HEK293T (cell line): Measurements from ENCODE around the gene RARG.
A peak's percentile ranks its signal among the peaks of the same experiment; 100 is the strongest.

Experiments
- BHLHE40 ChIP-seq: fragments of 450-650 bp; IDR thresholded peaks from 2 replicates; pipeline ENCODE4 v1.6.1; 2016; ENCODE audit warnings: mild to moderate bottlenecking, moderate library complexity, borderline replicate concordance
- ELF4 ChIP-seq: fragments of 450-650 bp; IDR thresholded peaks from 2 replicates; pipeline ENCODE4 v1.6.1; 2017; ENCODE audit warnings: antibody characterized with exemption
- FOXA1 ChIP-seq: fragments of 450-650 bp; IDR thresholded peaks from 2 replicates; pipeline ENCODE4 v1.6.1; 2016; ENCODE audit warnings: mild to moderate bottlenecking
- FOXK2 ChIP-seq: fragments of 450-650 bp; IDR thresholded peaks from 2 replicates; pipeline ENCODE4 v1.6.1; 2016; ENCODE audit warnings: mild to moderate bottlenecking
- FOXM1 ChIP-seq: fragments of 450-650 bp; IDR thresholded peaks from 2 replicates; pipeline ENCODE4 v1.6.1; 2017; ENCODE audit warnings: mild to moderate bottlenecking, borderline replicate concordance
- HDGF ChIP-seq: fragments of 450-650 bp; IDR thresholded peaks from 2 replicates; pipeline ENCODE4 v1.6.1; 2017; ENCODE audit warnings: antibody characterized with exemption, borderline replicate concordance
- LEF1 ChIP-seq: fragments of 450-650 bp; IDR thresholded peaks from 2 replicates; pipeline ENCODE4 v1.6.1; 2017; ENCODE audit warnings: mild to moderate bottlenecking, borderline replicate concordance
- SP1 ChIP-seq: fragments of 450-650 bp; IDR thresholded peaks from 2 replicates; pipeline ENCODE4 v1.6.1; 2017
- TARDBP ChIP-seq: fragments of 450-650 bp; IDR thresholded peaks from 2 replicates; pipeline ENCODE4 v1.6.1; 2016
- TF ChIP-seq, protein P1 (sequence below): fragments of 450-650 bp; IDR thresholded peaks from 2 replicates; pipeline ENCODE4 v1.6.1; 2016

DNA sequence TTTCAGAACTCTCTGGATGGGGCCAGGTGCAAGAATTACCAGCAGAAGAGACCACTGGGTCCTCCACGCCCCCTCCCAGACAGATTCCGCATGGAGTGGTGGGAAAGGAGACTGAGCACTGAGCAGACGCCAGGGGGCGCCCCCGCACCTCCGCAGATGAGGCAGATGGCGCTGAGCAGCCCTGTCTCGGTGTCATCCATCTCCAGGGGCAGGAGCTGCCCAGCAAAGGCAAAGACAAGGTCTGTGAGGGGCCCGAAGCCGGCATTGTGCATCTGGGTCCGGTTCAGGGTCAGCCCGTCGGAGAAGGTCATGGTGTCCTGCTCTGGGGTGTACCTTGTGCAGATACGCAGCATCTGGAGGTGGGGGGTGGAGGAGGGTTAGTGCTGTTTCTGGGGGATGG is 18.7 kb downstream of the RARG start:
- TF ChIP-seq BHLHE40 (no peak), HDGF (no peak), SP1 (no peak), TARDBP (no peak), FOXA1 (no peak), LEF1 (no peak), ELF4 (no peak), FOXM1 (no peak), FOXK2 (no peak)
- TF ChIP-seq, protein P1, sequence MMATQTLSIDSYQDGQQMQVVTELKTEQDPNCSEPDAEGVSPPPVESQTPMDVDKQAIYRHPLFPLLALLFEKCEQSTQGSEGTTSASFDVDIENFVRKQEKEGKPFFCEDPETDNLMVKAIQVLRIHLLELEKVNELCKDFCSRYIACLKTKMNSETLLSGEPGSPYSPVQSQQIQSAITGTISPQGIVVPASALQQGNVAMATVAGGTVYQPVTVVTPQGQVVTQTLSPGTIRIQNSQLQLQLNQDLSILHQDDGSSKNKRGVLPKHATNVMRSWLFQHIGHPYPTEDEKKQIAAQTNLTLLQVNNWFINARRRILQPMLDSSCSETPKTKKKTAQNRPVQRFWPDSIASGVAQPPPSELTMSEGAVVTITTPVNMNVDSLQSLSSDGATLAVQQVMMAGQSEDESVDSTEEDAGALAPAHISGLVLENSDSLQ = peak; percentile 59
